ENCODE measurements around the gene BCKDHB. TPM values are rescaled to one million over a fixed set of nuclear protein-coding genes. Genes with fewer than 3 reads are reported as not detected.

BCKDHB gene
- total RNA-seq, 4 donors from 2014 or later = 8.9 to 18.4 (median 16.6) TPM

DNA sequence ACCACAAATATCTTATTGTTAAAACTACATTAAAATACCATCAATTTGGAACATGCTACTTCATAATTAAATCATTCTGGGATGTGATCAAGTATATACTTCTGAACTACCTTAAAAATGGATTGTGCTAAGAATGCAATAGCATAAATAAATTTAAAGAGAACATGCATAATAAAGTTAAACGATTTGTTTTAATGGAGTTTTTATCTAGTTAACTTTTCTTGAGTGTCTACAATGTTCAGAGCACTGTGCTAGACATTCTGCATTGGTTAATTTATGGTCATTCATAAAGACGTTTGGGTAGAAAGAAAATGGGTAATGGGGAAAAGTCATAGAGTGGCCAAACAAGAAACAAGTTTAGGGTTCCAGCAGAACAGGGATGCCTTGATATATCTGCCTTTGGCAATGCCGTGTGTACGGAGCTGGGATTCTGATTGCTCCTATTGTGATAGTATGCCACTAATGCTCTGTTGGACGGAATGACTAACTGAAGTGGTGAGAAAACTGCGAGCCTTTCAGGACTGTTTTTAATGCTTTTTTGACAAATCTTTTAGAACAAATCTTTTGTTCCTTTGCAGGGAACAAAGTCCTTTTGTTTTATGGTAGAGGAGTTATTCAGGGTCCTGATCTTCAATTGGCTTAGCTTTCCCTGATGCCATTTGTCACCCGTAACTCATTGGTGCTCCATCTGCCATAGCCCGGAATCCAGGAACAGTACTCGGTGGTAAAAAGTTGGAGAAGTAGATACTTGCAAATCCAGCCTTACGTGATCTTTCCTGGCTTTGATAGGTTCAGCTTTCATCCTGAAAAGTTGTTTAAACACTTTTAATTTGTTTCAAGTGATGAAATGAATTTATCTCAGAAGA, 162.6 kb downstream of the BCKDHB start:
- TF ChIP-seq, protein P1, sequence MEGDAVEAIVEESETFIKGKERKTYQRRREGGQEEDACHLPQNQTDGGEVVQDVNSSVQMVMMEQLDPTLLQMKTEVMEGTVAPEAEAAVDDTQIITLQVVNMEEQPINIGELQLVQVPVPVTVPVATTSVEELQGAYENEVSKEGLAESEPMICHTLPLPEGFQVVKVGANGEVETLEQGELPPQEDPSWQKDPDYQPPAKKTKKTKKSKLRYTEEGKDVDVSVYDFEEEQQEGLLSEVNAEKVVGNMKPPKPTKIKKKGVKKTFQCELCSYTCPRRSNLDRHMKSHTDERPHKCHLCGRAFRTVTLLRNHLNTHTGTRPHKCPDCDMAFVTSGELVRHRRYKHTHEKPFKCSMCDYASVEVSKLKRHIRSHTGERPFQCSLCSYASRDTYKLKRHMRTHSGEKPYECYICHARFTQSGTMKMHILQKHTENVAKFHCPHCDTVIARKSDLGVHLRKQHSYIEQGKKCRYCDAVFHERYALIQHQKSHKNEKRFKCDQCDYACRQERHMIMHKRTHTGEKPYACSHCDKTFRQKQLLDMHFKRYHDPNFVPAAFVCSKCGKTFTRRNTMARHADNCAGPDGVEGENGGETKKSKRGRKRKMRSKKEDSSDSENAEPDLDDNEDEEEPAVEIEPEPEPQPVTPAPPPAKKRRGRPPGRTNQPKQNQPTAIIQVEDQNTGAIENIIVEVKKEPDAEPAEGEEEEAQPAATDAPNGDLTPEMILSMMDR (IDR thresholded peaks at IDR 0.05) = no peak
- no peak for ATAC-seq (ENCODE audit: low FRiP score)
- DNase-seq (ENCODE audit: low spot score) = no peak

DNA sequence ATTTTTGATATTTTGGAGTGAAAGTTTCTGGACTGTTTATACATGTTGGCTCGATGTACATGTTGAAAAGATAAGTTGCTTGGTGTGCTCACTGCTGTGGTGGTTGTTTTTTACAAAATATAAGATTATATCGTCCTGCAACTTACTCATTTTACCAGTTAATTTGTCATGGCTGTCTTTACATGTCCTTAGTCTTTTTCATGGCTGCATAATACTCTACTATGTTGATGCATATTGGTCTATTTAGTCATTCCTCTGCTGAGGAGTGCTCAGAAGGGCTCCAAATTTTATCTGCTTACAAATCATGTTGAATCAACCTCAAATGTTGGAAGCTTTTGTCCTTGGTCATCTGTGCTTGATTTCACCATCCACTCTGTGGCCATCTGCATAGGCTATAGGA, 164.6 kb downstream of the BCKDHB start:
- ATAC-seq (ENCODE audit: low FRiP score) (no peak), DNase-seq (ENCODE audit: low spot score) (no peak)
- TF ChIP-seq, protein P1 (IDR thresholded peaks at IDR 0.05) = no peak

DNA sequence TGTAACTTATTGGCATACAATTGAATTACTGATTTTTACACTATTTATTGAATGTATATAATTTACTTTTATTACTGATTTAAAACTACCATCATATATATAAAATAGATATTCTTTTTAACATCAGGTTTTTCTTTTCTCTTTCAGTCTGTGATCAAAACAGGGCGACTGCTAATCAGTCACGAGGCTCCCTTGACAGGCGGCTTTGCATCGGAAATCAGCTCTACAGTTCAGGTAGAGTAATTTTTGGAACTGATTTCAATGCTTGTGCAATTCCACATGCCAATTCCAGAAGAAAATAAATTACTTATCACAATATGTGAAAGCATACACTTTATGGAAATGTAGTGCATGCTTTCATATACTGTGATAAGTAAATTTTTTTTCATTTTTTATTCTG, 166.5 kb downstream of the BCKDHB start:
- DNase-seq (ENCODE audit: low spot score) = no peak
- no peak for ATAC-seq (ENCODE audit: low FRiP score)
- TF ChIP-seq, protein P1 (IDR thresholded peaks at IDR 0.05) = no peak

DNA sequence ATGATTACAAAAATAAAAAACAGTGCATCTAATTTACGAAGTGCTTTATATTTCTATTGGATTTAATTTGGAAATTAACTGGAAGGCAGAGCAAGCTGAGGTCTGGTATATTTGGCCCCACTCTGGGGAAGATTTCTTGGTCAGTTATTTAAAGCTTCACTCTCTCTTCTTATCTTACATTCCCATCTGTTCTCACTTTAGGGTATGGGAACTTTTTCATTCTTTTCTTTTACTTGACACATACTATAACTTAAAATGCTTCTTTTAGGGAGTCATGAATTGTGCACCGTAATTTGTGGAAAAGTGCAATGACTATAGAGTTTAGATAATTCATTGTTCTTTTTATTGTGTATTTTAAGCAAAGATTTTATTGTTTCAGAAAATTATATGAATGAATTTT, 170.4 kb downstream of the BCKDHB start:
- DNase-seq (ENCODE audit: low spot score) = no peak
- TF ChIP-seq, protein P1 (IDR thresholded peaks at IDR 0.05) = no peak
- ATAC-seq (ENCODE audit: low FRiP score) = no peak

DNA sequence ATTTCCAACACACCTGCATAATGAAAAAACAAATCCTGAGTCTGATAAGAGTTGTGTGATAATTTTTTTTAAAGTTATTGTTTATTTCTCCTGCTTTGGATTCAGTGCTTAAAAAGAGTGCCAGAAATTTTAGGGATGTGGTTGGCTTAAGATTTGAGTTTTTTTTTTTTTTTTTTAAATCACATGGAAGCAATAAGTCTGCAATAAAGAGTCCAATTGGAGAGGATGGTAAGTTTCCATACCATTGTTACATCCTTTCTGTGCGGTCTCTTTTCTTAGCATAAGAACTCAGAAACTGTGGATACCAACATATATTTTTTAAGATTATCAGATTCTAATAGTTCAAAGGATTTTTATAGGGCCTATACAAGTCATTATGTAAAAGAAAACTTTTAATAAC, 171.0 kb downstream of the BCKDHB start:
- TF ChIP-seq, protein P1 (IDR thresholded peaks at IDR 0.05) = no peak
- DNase-seq (ENCODE audit: low spot score) = no peak
- ATAC-seq (ENCODE audit: low FRiP score) = no peak

DNA sequence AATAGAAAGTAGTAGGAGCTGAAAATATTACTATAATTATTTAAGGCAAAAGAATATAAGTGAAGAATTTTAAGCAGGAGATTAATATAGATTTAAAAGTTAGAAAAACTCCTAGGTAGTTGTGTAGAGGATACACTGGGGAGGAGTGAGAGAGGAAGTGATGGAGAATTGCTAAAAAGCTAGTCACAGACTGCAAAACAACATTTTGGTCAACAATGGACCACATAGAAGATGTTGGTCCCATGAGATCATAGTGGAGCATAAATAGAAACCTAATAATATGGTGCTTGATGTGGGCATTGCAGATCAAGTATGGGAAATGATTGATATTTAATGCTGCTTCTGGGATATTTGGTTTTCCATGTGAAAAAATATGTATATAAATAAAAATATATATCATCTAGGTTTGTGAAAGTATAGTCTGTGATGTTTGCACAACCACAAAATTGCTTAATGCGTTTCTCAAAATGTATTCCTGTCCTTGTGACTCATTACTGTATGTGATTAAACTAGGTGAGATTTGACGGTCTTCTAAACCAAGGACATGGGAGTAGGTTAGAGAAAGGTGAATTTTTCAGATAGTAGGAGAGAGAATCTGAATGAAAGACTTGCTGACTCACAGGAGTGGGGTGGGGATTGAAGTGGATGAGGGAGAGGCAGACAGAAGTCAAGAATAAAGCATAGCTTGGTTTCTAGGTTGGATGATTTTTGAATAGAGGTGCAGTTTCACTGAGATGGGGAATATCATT, 174.0 kb downstream of the BCKDHB start:
- TF ChIP-seq, protein P1 (IDR thresholded peaks at IDR 0.05) = no peak
- DNase-seq (ENCODE audit: low spot score) (no peak), ATAC-seq (ENCODE audit: low FRiP score) (no peak)
